ENCODE results near the gene GP1BA.

DNA sequence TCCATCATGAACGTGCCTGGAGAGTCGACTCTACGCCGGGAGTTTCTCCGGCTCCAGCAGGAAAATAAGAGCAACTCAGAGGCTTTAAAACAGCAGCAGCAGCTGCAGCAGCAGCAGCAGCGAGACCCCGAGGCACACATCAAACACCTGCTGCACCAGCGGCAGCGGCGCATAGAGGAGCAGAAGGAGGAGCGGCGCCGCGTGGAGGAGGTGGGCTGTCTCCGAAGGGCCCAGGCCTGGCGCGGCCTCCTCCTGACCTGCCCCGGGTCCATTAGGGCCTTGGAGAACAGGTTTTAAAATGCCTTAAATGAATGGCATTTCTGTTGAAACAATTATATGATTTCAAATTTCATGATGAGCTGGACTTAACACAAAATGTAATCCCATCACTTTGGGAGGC lies 44.5 kb upstream of the GP1BA start:
- TF ChIP-seq, protein P1, sequence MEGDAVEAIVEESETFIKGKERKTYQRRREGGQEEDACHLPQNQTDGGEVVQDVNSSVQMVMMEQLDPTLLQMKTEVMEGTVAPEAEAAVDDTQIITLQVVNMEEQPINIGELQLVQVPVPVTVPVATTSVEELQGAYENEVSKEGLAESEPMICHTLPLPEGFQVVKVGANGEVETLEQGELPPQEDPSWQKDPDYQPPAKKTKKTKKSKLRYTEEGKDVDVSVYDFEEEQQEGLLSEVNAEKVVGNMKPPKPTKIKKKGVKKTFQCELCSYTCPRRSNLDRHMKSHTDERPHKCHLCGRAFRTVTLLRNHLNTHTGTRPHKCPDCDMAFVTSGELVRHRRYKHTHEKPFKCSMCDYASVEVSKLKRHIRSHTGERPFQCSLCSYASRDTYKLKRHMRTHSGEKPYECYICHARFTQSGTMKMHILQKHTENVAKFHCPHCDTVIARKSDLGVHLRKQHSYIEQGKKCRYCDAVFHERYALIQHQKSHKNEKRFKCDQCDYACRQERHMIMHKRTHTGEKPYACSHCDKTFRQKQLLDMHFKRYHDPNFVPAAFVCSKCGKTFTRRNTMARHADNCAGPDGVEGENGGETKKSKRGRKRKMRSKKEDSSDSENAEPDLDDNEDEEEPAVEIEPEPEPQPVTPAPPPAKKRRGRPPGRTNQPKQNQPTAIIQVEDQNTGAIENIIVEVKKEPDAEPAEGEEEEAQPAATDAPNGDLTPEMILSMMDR (IDR thresholded peaks at IDR 0.05): no peak
- no peak for TF ChIP-seq POLR2A (IDR thresholded peaks at IDR 0.05)
